ENCODE results near the gene CALHM3.
"Not testable (repeated sequence)": the region's sequence is repeated elsewhere in the genome, so short reads cannot be mapped to it uniquely, and the experiment has no call there.

The CALHM3 gene

GRCh38 chr10:103479135-103479534 lies at the start of gene CALHM3:
Gene CALHM3, minus strand, starts transcription at chr10:103479240. Its CDS starts 208 bp downstream, at chr10:103479032.
- TF ChIP-seq CTCF (IDR thresholded peaks at IDR 0.05; ENCODE audit: low read depth, low read length), result no peak
- no peak for DNase-seq (ENCODE audit: extremely low read depth, low read depth)

GRCh38 chr10:103528549-103528948 lies 49.5 kb upstream of the CALHM3 start:
- DNase-seq (ENCODE audit: extremely low read depth, low read depth), result no peak
- no peak for TF ChIP-seq CTCF (IDR thresholded peaks at IDR 0.05; ENCODE audit: low read depth, low read length)

- not testable (repeated sequence) for DNase-seq (ENCODE audit: extremely low read depth, low read depth)
Observed at GRCh38 chr10:103527476-103527875, 48.4 kb upstream of the CALHM3 start.

GRCh38 chr10:103525901-103526300 lies 46.9 kb upstream of the CALHM3 start:
- TF ChIP-seq CTCF (IDR thresholded peaks at IDR 0.05; ENCODE audit: low read depth, low read length), result no peak
- no peak for DNase-seq (ENCODE audit: extremely low read depth, low read depth)

GRCh38 chr10:103523683-103524082 lies 44.6 kb upstream of the CALHM3 start:
- TF ChIP-seq CTCF (IDR thresholded peaks at IDR 0.05; ENCODE audit: low read depth, low read length), result no peak
- no peak for DNase-seq (ENCODE audit: extremely low read depth, low read depth)

GRCh38 chr10:103522006-103522405 lies 43.0 kb upstream of the CALHM3 start:
- not testable (repeated sequence) for DNase-seq (ENCODE audit: extremely low read depth, low read depth)

GRCh38 chr10:103519798-103520197 lies 40.8 kb upstream of the CALHM3 start:
- no peak for TF ChIP-seq CTCF (IDR thresholded peaks at IDR 0.05; ENCODE audit: low read depth, low read length)
- no peak for DNase-seq (ENCODE audit: extremely low read depth, low read depth)

- TF ChIP-seq CTCF (IDR thresholded peaks at IDR 0.05; ENCODE audit: low read depth, low read length), result no peak
- DNase-seq (ENCODE audit: extremely low read depth, low read depth), result no peak
Observed at GRCh38 chr10:103517234-103518085, 38.4 kb upstream of the CALHM3 start.

Data from AG09319 (cell line).